Loucy (cell line): ENCODE measurements around the gene SEMA5A.

Experiments
- CTCF ChIP-seq: fragments of 200-600 bp; sonication (generic); conservative IDR thresholded peaks from 2 replicates; pipeline ENCODE4 v1.5.1; 2014; ENCODE audit warnings: mild to moderate bottlenecking, antibody characterized with exemption, low read length
- EZH2phosphoT487 ChIP-seq: fragments of 200-600 bp; IDR thresholded peaks from 2 replicates; pipeline ENCODE4 v1.6.1; 2018; ENCODE audit warnings: antibody characterized with exemption, mild to moderate bottlenecking, moderate library complexity, borderline replicate concordance

GRCh38 chr5:9268226-9268625 is 277.6 kb downstream of the SEMA5A start:
- TF ChIP-seq CTCF: no peak
- no peak for TF ChIP-seq EZH2phosphoT487
